HepG2 (cell line): ENCODE measurements around the gene GRIFIN. TPM values are rescaled to one million over a fixed set of nuclear protein-coding genes. Genes with fewer than 3 reads are reported as not detected.

Experiments
- ATAC-seq: fragments of 200-7000 bp; cut with Tn5 transposase; 3 replicates; pipeline ENCODE4 v1.9.1; 2020; ENCODE audit warnings: mild to moderate bottlenecking, moderate library complexity
- BruUV-seq: library from RNA; stranded (reverse); fragments of 400-500 nt; replicated peaks from 2 replicates; lab custom pipeline; 2021; lab: Mats Ljungman, UMichigan
- CTCF ChIA-PET: fragments of 300-600 bp; formaldehyde crosslinking; extraction: SDS; loops from one replicate; lab custom pipeline; 2021; ENCODE audit warnings: low total read pairs, inconsistent platforms, low intra/inter-chr PET ratio; lab: Yijun Ruan, JAX
- POLR2A ChIA-PET: fragments of 350-600 bp; sonication (Branson Sonifier 250); formaldehyde crosslinking; loops from one replicate; lab custom pipeline; 2020; ENCODE audit warnings: antibody characterized with exemption, inconsistent platforms; lab: Yijun Ruan, JAX
- DNase-seq: peaks from one replicate; pipeline ENCODE4 v3.0.0-alpha.2; 2015; ENCODE audit warnings: low spot score
- FAIRE-seq: peaks from 3 replicates; lab custom pipeline; 2011; peaks lifted over from hg19 to GRCh38; lab: Jason Lieb, UNC
- H2AFZ ChIP-seq: one replicate; pipeline ENCODE4 v1.6.1; 2011; ENCODE audit warnings: low read length, inconsistent platforms
- H3K27ac ChIP-seq: fragments of 300-600 bp; 3 replicates; pipeline ENCODE4 v1.8.0; 2011; ENCODE audit warnings: mixed run types, mild to moderate bottlenecking, mixed read lengths, low read length, inconsistent platforms; ENCODE audit not compliant: insufficient read depth; ENCODE audit errors: extremely low read length
- H3K27me3 ChIP-seq, 2 experiments: fragments of 200-600 bp in 1 of 2; 2 replicates in 1 of 2; 3 replicates in 1 of 2; pipeline versions ENCODE4 v1.6.0 to v1.8.0; 2011; ENCODE audit warnings: low read length in 2 of 2, mild to moderate bottlenecking in 2 of 2, moderate library complexity in 2 of 2, inconsistent platforms in 1 of 2; ENCODE audit not compliant: insufficient read depth in 2 of 2, control insufficient read depth in 1 of 2
- H3K36me3 ChIP-seq, 2 experiments: fragments of 200-600 bp in 1 of 2; replicated peaks in 1 of 2; 2 replicates in 1 of 2; 3 replicates in 1 of 2; pipeline versions ENCODE4 v1.5.1 to v1.8.0; 2011; ENCODE audit warnings: low read length in 2 of 2, inconsistent platforms in 1 of 2; ENCODE audit not compliant: insufficient read depth in 2 of 2, control insufficient read depth in 1 of 2
- H3K4me1 ChIP-seq: 2 replicates; pipeline ENCODE4 v1.5.1; 2012; ENCODE audit warnings: low read length, inconsistent platforms; ENCODE audit not compliant: insufficient read depth
- H3K4me2 ChIP-seq: 2 replicates; pipeline ENCODE4 v1.6.0; 2011; ENCODE audit warnings: low read depth, low read length, inconsistent platforms
- H3K4me3 ChIP-seq, 3 experiments: fragments of 200-600 bp in 1 of 3; sonication (generic), shearing (Covaris generic) in 1 of 3; replicated peaks in 1 of 3; 2 replicates each; pipeline ENCODE4 v1.5.1; 2011 to 2016; ENCODE audit warnings: low read length in 3 of 3, inconsistent platforms in 2 of 3, low read depth in 2 of 3, mild to moderate bottlenecking in 2 of 3, control low read depth in 1 of 3, mixed read lengths in 1 of 3; ENCODE audit not compliant: insufficient read depth in 1 of 3
- H3K79me2 ChIP-seq: one replicate; pipeline ENCODE4 v1.6.1; 2011; ENCODE audit warnings: low read length, inconsistent platforms; ENCODE audit not compliant: insufficient read depth
- H3K9ac ChIP-seq: 2 replicates; pipeline ENCODE4 v1.6.0; 2011; ENCODE audit warnings: mild to moderate bottlenecking, low read depth, low read length, inconsistent platforms; ENCODE audit not compliant: insufficient read depth
- H3K9me3 ChIP-seq: 2 replicates; pipeline ENCODE4 v1.5.1; 2012; ENCODE audit warnings: mild to moderate bottlenecking, low read length
- H4K20me1 ChIP-seq: 2 replicates; pipeline ENCODE4 v1.6.0; 2011; ENCODE audit warnings: inconsistent platforms, mild to moderate bottlenecking, low read length, moderate library complexity; ENCODE audit not compliant: insufficient read depth
- HDAC6 ChIP-seq: fragments of 200-600 bp; sonication (generic); IDR thresholded peaks from 2 replicates; pipeline ENCODE4 v1.7.0; 2017; ENCODE audit warnings: mild to moderate bottlenecking, antibody characterized with exemption, low read length, low read depth
- HMGA1 ChIP-seq: sonication (generic); formaldehyde crosslinking; conservative IDR thresholded peaks from 2 replicates; pipeline ENCODE4 v1.4.0; 2020; ENCODE audit warnings: missing genetic modification reagents
- HOXD1 ChIP-seq: sonication (generic); formaldehyde crosslinking; IDR thresholded peaks from 2 replicates; pipeline ENCODE4 v1.5.0; 2020; ENCODE audit warnings: missing genetic modification reagents
- ISL2 ChIP-seq: sonication (generic); formaldehyde crosslinking; IDR thresholded peaks from 2 replicates; pipeline ENCODE4 v1.5.0; 2020; ENCODE audit warnings: missing genetic modification reagents
- NCOA2 ChIP-seq: sonication (generic); formaldehyde crosslinking; IDR thresholded peaks from 2 replicates; pipeline ENCODE4 v1.8.0; 2022; ENCODE audit warnings: inconsistent platforms
- ONECUT2 ChIP-seq: sonication (generic); formaldehyde crosslinking; IDR thresholded peaks from 2 replicates; pipeline ENCODE4 v1.4.0; 2020; ENCODE audit warnings: missing genetic modification reagents
- SAFB2 ChIP-seq: sonication (generic); formaldehyde crosslinking; IDR thresholded peaks from 2 replicates; pipeline ENCODE4 v1.5.1; 2020; ENCODE audit warnings: missing genetic modification reagents, low read depth, mild to moderate bottlenecking, borderline replicate concordance
- SRSF4 ChIP-seq: fragments of 200-400 bp; formaldehyde crosslinking; IDR thresholded peaks from one replicate; pipeline ENCODE4 v1.6.1; 2018; ENCODE audit warnings: mild to moderate bottlenecking, low read depth, low read length, moderate library complexity; ENCODE audit not compliant: poor library complexity, severe bottlenecking
- TP53 ChIP-seq: sonication (generic); formaldehyde crosslinking; conservative IDR thresholded peaks from 2 replicates; pipeline ENCODE4 v1.4.0; 2020; ENCODE audit warnings: missing genetic modification reagents
- U2AF1 ChIP-seq: fragments of 200-400 bp; formaldehyde crosslinking; optimal IDR thresholded peaks from 2 replicates; pipeline ENCODE3; 2017; ENCODE audit warnings: mild to moderate bottlenecking, low read depth, low read length
- ZBTB3 ChIP-seq: sonication (generic); formaldehyde crosslinking; IDR thresholded peaks from 2 replicates; pipeline ENCODE4 v1.4.0; 2020; ENCODE audit warnings: low read depth, mild to moderate bottlenecking, moderate library complexity, missing genetic modification reagents, borderline replicate concordance
- ZFY ChIP-seq: sonication (generic); formaldehyde crosslinking; IDR thresholded peaks from 2 replicates; pipeline ENCODE4 v1.4.0; 2020; ENCODE audit warnings: missing genetic modification reagents
- ZMYM2 ChIP-seq: sonication (generic); formaldehyde crosslinking; IDR thresholded peaks from 2 replicates; pipeline ENCODE4 v1.8.0; 2022; ENCODE audit warnings: mild to moderate bottlenecking, missing genetic modification reagents
- ZNF207 ChIP-seq: fragments of 450-650 bp; IDR thresholded peaks from 2 replicates; pipeline ENCODE4 v1.6.1; 2016; ENCODE audit warnings: antibody characterized with exemption, borderline replicate concordance
- ZNF3 ChIP-seq: IDR thresholded peaks from 2 replicates; pipeline ENCODE4 v1.7.0; 2017; ENCODE audit warnings: inconsistent platforms
- ZNF605 ChIP-seq: sonication (generic); formaldehyde crosslinking; IDR thresholded peaks from 2 replicates; pipeline ENCODE4 v1.8.0; 2022; ENCODE audit warnings: mild to moderate bottlenecking, missing genetic modification reagents
- ZNF652 ChIP-seq: IDR thresholded peaks from 2 replicates; pipeline ENCODE4 v1.6.1; 2016; ENCODE audit warnings: low read depth, borderline replicate concordance
- ZSCAN21 ChIP-seq: sonication (generic); formaldehyde crosslinking; IDR thresholded peaks from 2 replicates; pipeline ENCODE4 v1.8.0; 2022; ENCODE audit warnings: mild to moderate bottlenecking, missing genetic modification reagents, moderate library complexity, borderline replicate concordance
- ZSCAN30 ChIP-seq: sonication (generic); formaldehyde crosslinking; IDR thresholded peaks from 2 replicates; pipeline ENCODE4 v1.5.0; 2020; ENCODE audit warnings: mild to moderate bottlenecking, missing genetic modification reagents
- WGBS: methylation state at CpG from one replicate; pipeline ENCODE4 v1.1.6; 2017; ENCODE audit warnings: low lambda C conversion rate; 5-methylcytosine and 5-hydroxymethylcytosine counted together
- in situ Hi-C: cut with HindIII; loops from 2 replicates; pipeline ENCODE4 v1.10.0; 2017; ENCODE audit warnings: low pct_unique_long_range_greater_than_20kb; ENCODE audit not compliant: extremely low pct_ligation_motif_present
- intact Hi-C: fragments of 100-400 bp; cut with micrococcal nuclease; formaldehyde crosslinking; loops from one replicate; pipeline ENCODE4 v1.10.0; 2022; ENCODE audit not compliant: unreplicated experiment
- polyA plus RNA-seq, 8 experiments: library from polyadenylated mRNA; depleted of rRNA in 3 of 8; stranded (reverse) in 7 of 8; unstranded in 1 of 8; fragments of >200 nt; fragmentation: Illumina TruSeq in 4 of 8; extraction: Trizol in 4 of 8; gene quantifications; 2 replicates each; pipeline versions ENCODE4 v1.2.1 to v1.2.3, GENCODE V29; 2011 to 2016; ENCODE audit warnings: low read depth in 4 of 8, missing spikeins in 1 of 8, mixed read lengths in 1 of 8; ENCODE audit not compliant: insufficient read depth in 1 of 8
- total RNA-seq, 5 experiments: library from RNA; depleted of rRNA; stranded (reverse); fragments of >200 nt; fragmentation: Illumina TruSeq; extraction: Trizol; gene quantifications; 2 replicates each; pipeline ENCODE4 v1.2.3, GENCODE V29; 2016; ENCODE audit warnings: low read depth in 1 of 5
- TF ChIP-seq, protein P1 (sequence below): sonication (generic); formaldehyde crosslinking; IDR thresholded peaks from 2 replicates; pipeline ENCODE4 v1.4.0; 2020; ENCODE audit warnings: missing genetic modification reagents, borderline replicate concordance
- TF ChIP-seq, protein P2 (sequence below): sonication (generic); formaldehyde crosslinking; IDR thresholded peaks from 2 replicates; pipeline ENCODE4 v1.5.1; 2020; ENCODE audit warnings: mild to moderate bottlenecking, missing genetic modification reagents

GRIFIN gene
- total and polyA plus RNA-seq, 2 of the 13 experiments (the other 11 are each of a cell fraction or from before 2014, with no cell fraction given), result not detected

DNA sequence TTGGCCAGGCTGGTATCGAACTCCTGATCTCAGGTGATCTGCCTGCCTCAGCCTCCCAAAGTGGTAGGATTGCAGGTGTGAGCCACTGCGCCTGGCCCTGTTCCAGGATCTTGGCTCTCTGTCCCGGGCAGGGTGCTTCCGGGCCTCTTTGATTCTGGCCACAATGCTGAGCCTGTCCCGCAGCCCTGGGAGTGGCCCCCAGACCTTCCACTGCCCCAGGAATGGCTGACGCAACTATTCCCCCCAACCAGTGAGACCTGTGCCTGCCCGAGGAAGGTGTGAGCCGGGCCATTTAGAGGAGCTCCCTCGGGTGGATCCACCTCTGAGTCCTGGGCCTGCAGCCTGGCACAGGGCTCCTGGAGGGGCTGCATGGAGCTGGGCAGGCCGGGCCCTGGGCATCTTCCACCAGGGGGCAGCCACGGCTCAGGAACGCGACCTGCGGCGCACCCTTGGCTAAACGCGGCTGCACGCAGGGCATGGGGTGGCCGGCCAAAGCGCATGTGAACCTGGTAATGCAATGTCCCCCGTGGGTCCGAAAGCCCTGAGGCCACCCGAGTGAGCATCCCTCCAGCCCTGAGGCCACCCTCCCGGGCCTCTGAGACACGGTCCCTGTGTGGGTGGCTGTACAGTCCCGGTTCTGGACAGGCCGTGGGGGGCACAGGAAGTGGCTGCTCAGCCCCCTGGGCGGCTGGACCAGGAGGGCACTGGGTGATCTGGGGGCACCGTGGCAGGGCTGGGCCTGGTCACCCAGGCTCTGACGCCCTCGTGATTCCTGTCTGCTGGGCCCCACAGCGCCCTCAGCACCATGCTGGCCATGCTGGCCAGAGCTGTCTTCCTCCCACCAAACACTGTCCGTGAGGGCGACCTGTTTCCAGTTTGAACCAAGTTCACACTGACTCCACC, 24.8 kb downstream of the GRIFIN start:
- Histone ChIP-seq H3K4me1 (peaks cover 42% of the 10 kb centered on the region), H4K20me1 (no peaks in the 10 kb centered on the region), H3K9me3 (no peaks in the 10 kb centered on the region), H3K9ac (peak overlapping the region; percentile 71), H3K4me2 (peak overlapping the region; percentile 100), H3K36me3 (no peaks in the 10 kb centered on the region), H3K4me3 (peak overlapping the region; percentile 53 to 76 (median 58)), H3K79me2 (no peaks in the 10 kb centered on the region), H2AFZ (peak overlapping the region; percentile 81), H3K27me3 (no peaks in the 10 kb centered on the region; a peak in 1 of 5 replicates), H3K27ac (peak overlapping the region; percentile 51)
- ChIA-PET POLR2A (interaction anchor here (0.5 to 1.9 kb wide), 9 partner anchors 18 to 185 kb away, joined by 3 to 22 read pairs (median 3); partner anchors contain the start of gene CHST12), CTCF (interaction anchor here (0.7 to 2.5 kb wide), 4 partner anchors 15 to 230 kb away, joined by 3 to 24 read pairs (median 4); no protein-coding TSS in a partner anchor)
- 10% methylated on average over 3 of the region's 34 CpGs for WGBS
- ATAC-seq (peak; percentile 95), DNase-seq (peak; percentile 70), FAIRE-seq (no peak)
- no TSS peak for BruUV-seq
- intact Hi-C loops (loop anchor here (1.0 to 5.0 kb wide), 2 partner anchors 18 to 231 kb away; no protein-coding TSS in a partner anchor), in situ Hi-C loops (no loop called here)
- TF ChIP-seq ONECUT2 (CRISPR knock-in tag), result no peak
- no peak for TF ChIP-seq ZNF3 (CRISPR knock-in tag)
- peak; percentile 19; the same call in 1 of the 2 replicates for TF ChIP-seq ZSCAN21 (CRISPR knock-in tag)
- 0 out of 2 replicates have a peak, but pooled peaks have one; percentile 61 for TF ChIP-seq ZMYM2
- peak; percentile 87; the same call in 1 of the 2 replicates for TF ChIP-seq SAFB2 (CRISPR knock-in tag)
- TF ChIP-seq U2AF1, result no peak
- TF ChIP-seq ZBTB3 (CRISPR knock-in tag), result no peak
- TF ChIP-seq, protein P1, sequence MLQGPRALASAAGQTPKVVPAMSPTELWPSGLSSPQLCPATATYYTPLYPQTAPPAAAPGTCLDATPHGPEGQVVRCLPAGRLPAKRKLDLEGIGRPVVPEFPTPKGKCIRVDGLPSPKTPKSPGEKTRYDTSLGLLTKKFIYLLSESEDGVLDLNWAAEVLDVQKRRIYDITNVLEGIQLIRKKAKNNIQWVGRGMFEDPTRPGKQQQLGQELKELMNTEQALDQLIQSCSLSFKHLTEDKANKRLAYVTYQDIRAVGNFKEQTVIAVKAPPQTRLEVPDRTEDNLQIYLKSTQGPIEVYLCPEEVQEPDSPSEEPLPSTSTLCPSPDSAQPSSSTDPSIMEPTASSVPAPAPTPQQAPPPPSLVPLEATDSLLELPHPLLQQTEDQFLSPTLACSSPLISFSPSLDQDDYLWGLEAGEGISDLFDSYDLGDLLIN (CRISPR knock-in tag), result no peak
- TF ChIP-seq ZNF207, result no peak
- TF ChIP-seq HMGA1 (CRISPR knock-in tag), result no peak
- TF ChIP-seq NCOA2 (CRISPR knock-in tag), result no peak
- no peak for TF ChIP-seq ZSCAN30 (CRISPR knock-in tag)
- no peak for TF ChIP-seq ZNF652 (CRISPR knock-in tag)
- TF ChIP-seq ISL2, result no peak; the same call in 1 of the 2 replicates
- no peak for TF ChIP-seq HDAC6
- TF ChIP-seq HOXD1 (CRISPR knock-in tag), result no peak
- TF ChIP-seq, protein P2, sequence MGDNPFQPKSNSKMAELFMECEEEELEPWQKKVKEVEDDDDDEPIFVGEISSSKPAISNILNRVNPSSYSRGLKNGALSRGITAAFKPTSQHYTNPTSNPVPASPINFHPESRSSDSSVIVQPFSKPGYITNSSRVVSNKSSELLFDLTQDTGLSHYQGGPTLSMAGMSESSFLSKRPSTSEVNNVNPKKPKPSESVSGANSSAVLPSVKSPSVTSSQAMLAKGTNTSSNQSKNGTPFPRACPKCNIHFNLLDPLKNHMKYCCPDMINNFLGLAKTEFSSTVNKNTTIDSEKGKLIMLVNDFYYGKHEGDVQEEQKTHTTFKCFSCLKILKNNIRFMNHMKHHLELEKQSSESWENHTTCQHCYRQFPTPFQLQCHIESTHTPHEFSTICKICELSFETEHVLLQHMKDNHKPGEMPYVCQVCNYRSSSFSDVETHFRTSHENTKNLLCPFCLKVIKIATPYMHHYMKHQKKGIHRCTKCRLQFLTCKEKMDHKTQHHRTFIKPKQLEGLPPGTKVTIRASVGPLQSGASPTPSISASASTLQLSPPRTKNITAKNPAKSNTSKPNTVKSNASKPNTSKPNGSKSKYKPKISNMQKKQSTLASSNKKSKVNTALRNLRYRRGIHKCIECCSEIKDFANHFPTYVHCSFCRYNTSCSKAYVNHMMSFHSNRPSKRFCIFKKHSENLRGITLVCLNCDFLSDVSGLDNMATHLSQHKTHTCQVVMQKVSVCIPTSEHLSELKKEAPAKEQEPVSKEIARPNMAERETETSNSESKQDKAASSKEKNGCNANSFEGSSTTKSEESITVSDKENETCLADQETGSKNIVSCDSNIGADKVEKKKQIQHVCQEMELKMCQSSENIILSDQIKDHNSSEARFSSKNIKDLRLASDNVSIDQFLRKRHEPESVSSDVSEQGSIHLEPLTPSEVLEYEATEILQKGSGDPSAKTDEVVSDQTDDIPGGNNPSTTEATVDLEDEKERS, result peak; percentile 81; the same call in 1 of the 2 replicates
- no peak for TF ChIP-seq TP53 (CRISPR knock-in tag)
- TF ChIP-seq ZFY (CRISPR knock-in tag), result peak; percentile 69
- TF ChIP-seq SRSF4, result no peak
- TF ChIP-seq ZNF605, result peak; percentile 57
